ENCODE results near the gene RLIM. TPM values are rescaled to one million over a fixed set of nuclear protein-coding genes. Genes with fewer than 3 reads are reported as not detected.
A peak's percentile ranks its signal among the peaks of the same experiment; 100 is the strongest.

RLIM gene
- total RNA-seq, 1 experiment from 2014 or later: 36.4 TPM

DNA sequence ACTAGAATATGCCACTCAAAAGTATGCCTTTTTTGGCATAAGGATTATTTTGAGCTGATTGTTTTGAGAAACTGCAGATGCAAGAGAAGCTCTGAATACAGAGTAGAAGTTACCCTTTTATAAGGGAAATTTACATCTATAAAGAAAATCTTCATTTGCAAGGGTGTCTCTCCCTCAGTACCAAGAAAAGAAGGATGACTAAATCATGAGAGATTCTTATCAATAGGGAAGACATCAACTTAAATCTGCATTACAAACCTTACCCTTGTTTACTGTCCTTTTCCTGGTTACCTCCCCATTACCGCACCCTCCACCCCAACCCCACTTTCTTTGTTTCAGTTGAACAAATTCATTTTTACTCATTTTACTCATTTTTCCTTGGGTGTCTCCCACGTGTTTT is 62.5 kb downstream of the RLIM start:
- Histone ChIP-seq H2AK5ac (ENCODE audit: insufficient read length, low read length) (no peak overlapping the region), H4K5ac (ENCODE audit: insufficient read length, low read depth, low read length) (no peak overlapping the region), H3K4ac (ENCODE audit: low read depth, low read length) (no peak overlapping the region), H3T11ph (ENCODE audit: low read length) (no peak overlapping the region), H3K23ac (ENCODE audit: insufficient read length, low read depth, low read length) (no peak overlapping the region), H3K27me3 (ENCODE audit: insufficient read depth, low read length) (no peaks in the 10 kb centered on the region), H3K14ac (ENCODE audit: insufficient read depth, low read length) (no peak overlapping the region), H4K20me1 (ENCODE audit: control insufficient read depth, insufficient read depth, insufficient read length) (no peaks in the 10 kb centered on the region), H3K27ac (ENCODE audit: insufficient read length, low read depth, low read length) (no peak overlapping the region), H3K79me2 (ENCODE audit: insufficient read depth, low read length) (no peaks in the 10 kb centered on the region), H4K8ac (replicated peaks; ENCODE audit: insufficient read length, low read depth, low read length) (no peak overlapping the region), H3K23me2 (ENCODE audit: insufficient read length, low read depth, low read length, poor library complexity, severe bottlenecking) (no peaks in the 10 kb centered on the region), H2BK5ac (ENCODE audit: insufficient read length, low read length) (no peak overlapping the region), H3K4me2 (ENCODE audit: insufficient read depth, insufficient read length, low read length) (no peak overlapping the region), H3K79me1 (ENCODE audit: insufficient read depth, low read depth, low read length, poor library complexity, severe bottlenecking) (no peaks in the 10 kb centered on the region), H2BK12ac (ENCODE audit: insufficient read length, low read depth, low read length) (no peak overlapping the region), H3K9ac (ENCODE audit: extremely low read depth, insufficient read length, low read length) (no peak overlapping the region), H3K4me1 (ENCODE audit: insufficient read depth, low read length) (no peaks in the 10 kb centered on the region; the same call in 1 of the 2 replicates), H3K18ac (ENCODE audit: insufficient read length, low read depth, low read length) (no peak overlapping the region), H2BK20ac (ENCODE audit: low read depth, low read length, poor library complexity, severe bottlenecking) (no peak overlapping the region), H2AFZ (ENCODE audit: low read length) (no peak overlapping the region), H3K56ac (ENCODE audit: insufficient read length, low read depth, low read length) (no peak overlapping the region), H4K91ac (ENCODE audit: insufficient read length, low read depth, low read length) (no peak overlapping the region), H2BK120ac (ENCODE audit: low read depth, low read length, poor library complexity, severe bottlenecking) (peak overlapping the region; percentile 12), H3K9me3 (ENCODE audit: control insufficient read depth, low read depth, low read length) (no peaks in the 10 kb centered on the region), H2BK15ac (ENCODE audit: low read depth, low read length) (no peak overlapping the region)
- no peak overlapping the region for H3K4me3 Mint-ChIP-seq
- H3K27ac Mint-ChIP-seq: peak overlapping the region in 2 of 3 experiments; percentile 27 to 78; a peak in 3 of 7 replicates
- no peak for DNase-seq
- peaks cover 38 to 46% of the 10 kb centered on the region in 2 experiments for H3K9me3 Mint-ChIP-seq
- WGBS (ENCODE audit: extremely low coverage, insufficient read length, low lambda C conversion rate): 100% methylated on average over 1 of the region's 2 CpGs
- peaks cover 5 to 7% (median 7%) of the 10 kb centered on the region in 3 experiments; a peak in 6 of 7 replicates for H3K36me3 Mint-ChIP-seq (ENCODE audit: insufficient read depth in 1 of 3, low read depth in 3 of 3)
- TF ChIP-seq, protein P1, sequence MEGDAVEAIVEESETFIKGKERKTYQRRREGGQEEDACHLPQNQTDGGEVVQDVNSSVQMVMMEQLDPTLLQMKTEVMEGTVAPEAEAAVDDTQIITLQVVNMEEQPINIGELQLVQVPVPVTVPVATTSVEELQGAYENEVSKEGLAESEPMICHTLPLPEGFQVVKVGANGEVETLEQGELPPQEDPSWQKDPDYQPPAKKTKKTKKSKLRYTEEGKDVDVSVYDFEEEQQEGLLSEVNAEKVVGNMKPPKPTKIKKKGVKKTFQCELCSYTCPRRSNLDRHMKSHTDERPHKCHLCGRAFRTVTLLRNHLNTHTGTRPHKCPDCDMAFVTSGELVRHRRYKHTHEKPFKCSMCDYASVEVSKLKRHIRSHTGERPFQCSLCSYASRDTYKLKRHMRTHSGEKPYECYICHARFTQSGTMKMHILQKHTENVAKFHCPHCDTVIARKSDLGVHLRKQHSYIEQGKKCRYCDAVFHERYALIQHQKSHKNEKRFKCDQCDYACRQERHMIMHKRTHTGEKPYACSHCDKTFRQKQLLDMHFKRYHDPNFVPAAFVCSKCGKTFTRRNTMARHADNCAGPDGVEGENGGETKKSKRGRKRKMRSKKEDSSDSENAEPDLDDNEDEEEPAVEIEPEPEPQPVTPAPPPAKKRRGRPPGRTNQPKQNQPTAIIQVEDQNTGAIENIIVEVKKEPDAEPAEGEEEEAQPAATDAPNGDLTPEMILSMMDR (conservative IDR thresholded peaks at IDR 0.05): no peak
- H3K4me1 Mint-ChIP-seq: peaks cover 8 to 14% of the 10 kb centered on the region in 2 experiments
- H3K27me3 Mint-ChIP-seq (ENCODE audit: low read depth): no peaks in the 10 kb centered on the region; the same call in 1 of the 2 replicates
